ENCODE measurements around the gene DUS2.

Gene DUS2

GRCh38 chr16:68077866-68078700, 55.0 kb downstream of the DUS2 start:
- no peak for DNase-seq (ENCODE audit: low read depth in 2 of 2)

GRCh38 chr16:68078701-68079375, 55.8 kb downstream of the DUS2 start:
- DNase-seq (ENCODE audit: low read depth in 2 of 2) = no peak

GRCh38 chr16:68079376-68079625, 56.2 kb downstream of the DUS2 start:
- no peak for DNase-seq (ENCODE audit: low read depth in 2 of 2)

- DNase-seq (ENCODE audit: low read depth in 2 of 2) = peak; percentile 41 to 72
Observed at GRCh38 chr16:68079626-68080344, 56.7 kb downstream of the DUS2 start.

GRCh38 chr16:68081861-68082628, 59.0 kb downstream of the DUS2 start:
- DNase-seq (ENCODE audit: low read depth in 2 of 2) = no peak

GRCh38 chr16:68082629-68083238, 59.6 kb downstream of the DUS2 start:
- DNase-seq (ENCODE audit: low read depth in 2 of 2) = no peak

- DNase-seq (ENCODE audit: low read depth in 2 of 2) = no peak
Observed at GRCh38 chr16:68083239-68083781, 60.2 kb downstream of the DUS2 start.

- DNase-seq (ENCODE audit: low read depth in 2 of 2) = no peak
Observed at GRCh38 chr16:68083861-68084503, 60.9 kb downstream of the DUS2 start.

- peak; percentile 76 to 84 for DNase-seq (ENCODE audit: low read depth in 2 of 2)
Observed at GRCh38 chr16:68084504-68085258, 61.6 kb downstream of the DUS2 start.

- DNase-seq (ENCODE audit: low read depth in 2 of 2) = peak; percentile 97 to 99
Observed at GRCh38 chr16:68085259-68086071, 62.4 kb downstream of the DUS2 start, which contains the start of gene NFATC3. Gene NFATC3, plus strand, starts transcription at chr16:68085370. Its CDS starts 312 bp downstream, at chr16:68085682.

- DNase-seq (ENCODE audit: low read depth in 2 of 2) = no peak
Observed at GRCh38 chr16:68086336-68086841, 63.3 kb downstream of the DUS2 start.

- DNase-seq (ENCODE audit: low read depth in 2 of 2) = no peak
Observed at GRCh38 chr16:68086860-68087268, 63.8 kb downstream of the DUS2 start.

GRCh38 chr16:68087688-68088087, 64.6 kb downstream of the DUS2 start:
- DNase-seq (ENCODE audit: low read depth in 2 of 2) = no peak

- DNase-seq (ENCODE audit: low read depth in 2 of 2) = no peak
Observed at GRCh38 chr16:68088130-68088972, 65.3 kb downstream of the DUS2 start.

- DNase-seq (ENCODE audit: low read depth in 2 of 2) = no peak
Observed at GRCh38 chr16:68089067-68089466, 66.0 kb downstream of the DUS2 start.

GRCh38 chr16:68090130-68090529, 67.0 kb downstream of the DUS2 start:
- no peak for DNase-seq (ENCODE audit: low read depth in 2 of 2)

- DNase-seq (ENCODE audit: low read depth in 2 of 2) = no peak
Observed at GRCh38 chr16:68090533-68090932, 67.4 kb downstream of the DUS2 start.

Measured in stimulated activated CD4-positive, alpha-beta T cell treated with anti-CD3 and anti-CD28 coated beads, Interleukin-12 subunit alpha, Interleukin-12 subunit beta, amount 100 ng/mL, for 24 hours (primary cell).